ENCODE data around the gene UPF2. TPM values are rescaled to one million over a fixed set of nuclear protein-coding genes. Genes with fewer than 3 reads are reported as not detected.
A peak's percentile ranks its signal among the peaks of the same experiment; 100 is the strongest.
"Not testable (repeated sequence)": the region's sequence is repeated elsewhere in the genome, so short reads cannot be mapped to it uniquely, and the experiment has no call there.

The UPF2 gene
- total RNA-seq, 6 experiments from 2014 or later: 8.7 to 12.6 (median 9.8) TPM

- Histone ChIP-seq H3K36me3 (no peaks in the 10 kb centered on the region), H3K27me3 (no peaks in the 10 kb centered on the region), H3K4me3 (peak overlapping the region in 1 of 3 donors; percentile 6), H3K27ac (peak overlapping the region; percentile 70 to 86 (median 86)), H3K4me1 (peaks cover 0 to 3% (median 0%) of the 10 kb centered on the region in 4 donors), H3K9me3 (peaks cover 0 to 2% (median 0%) of the 10 kb centered on the region in 4 donors)
- intact Hi-C loops (cut with DNase I): loop anchor here in 1 of 2 donors (10.0 kb wide), 1 partner anchor 192 kb away; no protein-coding TSS in a partner anchor
- 22% methylated on average over 7 of the region's 7 CpGs for WGBS (ENCODE audit: insufficient coverage, low coverage, low lambda C conversion rate, missing lambda C conversion rate)
- DNase-seq (peak; percentile 82 to 88 (median 82)), ATAC-seq (peak; percentile 91 to 95 (median 94))
- TF ChIP-seq CTCF (IDR thresholded peaks at IDR 0.05) (peak; percentile 88 to 98 (median 90)), POLR2A (IDR thresholded peaks at IDR 0.05) (no peak)
Observed at GRCh38 chr10:11986593-11987216, 55.9 kb downstream of the UPF2 start.

GRCh38 chr10:11982253-11982652 is 60.4 kb downstream of the UPF2 start:
- ATAC-seq (no peak), DNase-seq (no peak)
- Histone ChIP-seq H3K27ac (no peak overlapping the region), H3K36me3 (peaks cover 0 to 20% (median 10%) of the 10 kb centered on the region in 4 donors), H3K4me3 (no peak overlapping the region), H3K27me3 (no peaks in the 10 kb centered on the region), H3K9me3 (no peaks in the 10 kb centered on the region), H3K4me1 (peaks cover 0 to 3% (median 0%) of the 10 kb centered on the region in 4 donors)
- 92% methylated on average over 3 of the region's 3 CpGs for WGBS (ENCODE audit: insufficient coverage, low coverage, low lambda C conversion rate, missing lambda C conversion rate)
- no peak for TF ChIP-seq POLR2A (IDR thresholded peaks at IDR 0.05)
- no peak for TF ChIP-seq CTCF (IDR thresholded peaks at IDR 0.05)
- intact Hi-C loops (cut with DNase I): loop anchor here in 1 of 2 donors (10.0 kb wide), 1 partner anchor 187 kb away; no protein-coding TSS in a partner anchor

DNA sequence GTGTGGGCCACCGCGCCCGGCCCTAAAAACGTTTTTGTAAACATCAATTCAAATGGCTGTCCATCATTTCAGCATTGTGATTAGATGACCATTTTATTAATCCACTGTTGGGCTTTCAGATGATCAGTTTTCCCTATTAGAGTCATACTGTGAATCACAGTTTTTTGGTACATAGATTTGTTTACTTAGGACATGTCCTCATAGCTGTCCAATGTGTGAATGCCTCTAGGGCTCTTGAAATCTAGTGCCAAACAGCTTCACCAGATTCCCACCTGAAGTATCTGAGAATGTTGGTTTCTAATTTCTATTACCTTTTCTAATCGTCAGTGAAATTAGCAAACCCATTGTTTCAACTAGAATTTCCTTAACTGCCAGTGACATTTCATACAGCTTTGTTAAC is 66.8 kb downstream of the UPF2 start:
- TF ChIP-seq POLR2A (IDR thresholded peaks at IDR 0.05): no peak
- TF ChIP-seq CTCF (IDR thresholded peaks at IDR 0.05): no peak
- Histone ChIP-seq H3K4me1 (no peaks in the 10 kb centered on the region), H3K9me3 (no peaks in the 10 kb centered on the region), H3K27ac (no peak overlapping the region), H3K4me3 (no peak overlapping the region), H3K36me3 (peaks cover 0 to 29% (median 12%) of the 10 kb centered on the region in 4 donors), H3K27me3 (no peaks in the 10 kb centered on the region)
- intact Hi-C loops (cut with DNase I): no loop called here
- ATAC-seq (no peak), DNase-seq (no peak)
- WGBS (ENCODE audit: insufficient coverage, low coverage, low lambda C conversion rate, missing lambda C conversion rate): 94% methylated on average over 3 of the region's 5 CpGs

DNA sequence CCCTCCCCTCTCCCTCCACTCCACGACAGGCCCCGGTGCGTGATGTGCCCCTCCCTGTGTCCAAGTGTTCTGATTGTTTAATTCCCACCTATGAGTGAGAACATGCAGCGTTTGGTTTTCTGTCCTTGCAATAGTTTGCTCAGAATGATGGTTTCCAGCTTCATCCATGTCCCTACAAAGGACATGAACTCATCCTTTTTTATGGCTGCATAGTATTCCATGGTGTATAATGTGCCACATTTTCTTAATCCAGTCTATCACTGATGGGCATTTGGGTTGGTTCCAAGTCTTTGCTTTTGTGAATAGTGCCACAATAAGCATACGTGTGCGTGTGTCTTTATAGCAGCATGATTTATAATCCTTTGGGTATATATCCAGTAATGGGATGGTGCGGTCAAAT is 70.1 kb downstream of the UPF2 start:
- H3K27ac ChIP-seq; H3K4me3 ChIP-seq; ATAC-seq; H3K9me3 ChIP-seq; intact Hi-C loops (cut with DNase I); DNase-seq; H3K4me1 ChIP-seq; H3K27me3 ChIP-seq: not testable (repeated sequence)
- peaks cover 0 to 11% (median 2%) of the 10 kb centered on the region in 4 donors for H3K36me3 ChIP-seq
- 100% methylated on average over 7 of the region's 7 CpGs for WGBS (ENCODE audit: insufficient coverage, low coverage, low lambda C conversion rate, missing lambda C conversion rate)

DNA sequence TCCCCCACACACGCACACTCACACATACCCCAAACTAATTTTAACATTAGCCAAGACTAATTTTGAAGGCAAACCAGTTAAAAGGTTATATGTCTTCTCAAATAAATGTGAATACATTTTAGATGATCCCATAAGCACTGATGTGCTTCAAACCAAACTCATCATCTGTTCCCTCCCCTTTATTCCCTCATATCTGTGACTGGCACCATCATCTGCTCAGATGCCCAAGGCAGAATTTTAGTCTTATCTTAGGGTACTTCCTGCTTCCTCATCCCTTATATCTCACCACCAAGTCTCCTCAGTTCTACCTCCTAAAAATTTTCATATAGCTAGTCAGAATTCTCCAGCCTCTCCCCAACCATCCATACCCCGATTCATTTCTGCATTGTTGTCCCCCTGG is 80.4 kb downstream of the UPF2 start:
- no peak for TF ChIP-seq POLR2A (IDR thresholded peaks at IDR 0.05)
- no peak for ATAC-seq
- DNase-seq: no peak
- intact Hi-C loops (cut with DNase I): no loop called here
- no peak overlapping the region for H3K27ac ChIP-seq
- peaks cover 0 to 37% (median 6%) of the 10 kb centered on the region in 4 donors for H3K36me3 ChIP-seq
- WGBS (ENCODE audit: insufficient coverage, low coverage, low lambda C conversion rate, missing lambda C conversion rate): 95% methylated on average over 2 of the region's 2 CpGs
- H3K4me1 ChIP-seq: peaks cover 0 to 12% (median 0%) of the 10 kb centered on the region in 4 donors
- no peaks in the 10 kb centered on the region for H3K9me3 ChIP-seq
- H3K4me3 ChIP-seq: no peak overlapping the region
- H3K27me3 ChIP-seq: no peaks in the 10 kb centered on the region
